Ovary (tissue), 9 donors: ENCODE measurements around the gene TRAPPC2. TPM values are rescaled to one million over a fixed set of nuclear protein-coding genes. Genes with fewer than 3 reads are reported as not detected.

Experiments
- DNase-seq, 5 donors: peaks; one replicate each; pipeline ENCODE4 v3.0.0-alpha.2; 2019 to 2020
- H3K27ac ChIP-seq, 2 donors: fragments of 200-600 bp; one replicate each; pipeline versions ENCODE4 v1.5.1 to v1.8.0; 2019 to 2022
- H3K27me3 ChIP-seq: fragments of 200-600 bp; one replicate; pipeline ENCODE4 v1.8.0; 2022
- H3K36me3 ChIP-seq: fragments of 200-600 bp; sonication (generic); one replicate; pipeline ENCODE4 v1.5.1; 2019
- H3K4me1 ChIP-seq: one replicate; pipeline ENCODE4 v1.8.1; 2013; ENCODE audit warnings: mild to moderate bottlenecking, moderate library complexity; ENCODE audit not compliant: insufficient read depth
- H3K4me3 ChIP-seq: fragments of 200-600 bp; sonication (generic); one replicate; pipeline ENCODE4 v1.5.1; 2017
- H3K9me3 ChIP-seq, 2 donors: fragments of 200-600 bp in 1 of 2; sonication (generic) in 1 of 2; one replicate each; pipeline versions ENCODE4 v1.5.1 to v1.8.1; 2013 to 2019; ENCODE audit warnings: mild to moderate bottlenecking in 1 of 2, moderate library complexity in 1 of 2
- EP300 ChIP-seq: sonication (generic); formaldehyde crosslinking; IDR thresholded peaks from one replicate; pipeline ENCODE4 v1.6.1; 2017; ENCODE audit warnings: antibody characterized with exemption
- POLR2A ChIP-seq: fragments of 450-650 bp; IDR thresholded peaks from one replicate; pipeline ENCODE4 v1.6.1; 2017; ENCODE audit warnings: antibody characterized with exemption, mild to moderate bottlenecking, moderate library complexity
- WGBS, 3 donors: extraction: QIAGEN DNeasy Blood & Tissue Kit in 1 of 3; methylation state at CpG; one replicate each; pipeline versions ENCODE4 v1.1.5 to v1.1.7; 2013 to 2017; 5-methylcytosine and 5-hydroxymethylcytosine counted together
- intact Hi-C, 4 donors: fragments of 100-400 bp; cut with DNase I; formaldehyde crosslinking; loops; one replicate each; pipeline versions ENCODE4 v1.11.0 to v1.15.1; 2022 to 2023
- polyA plus RNA-seq, 2 donors: library from polyadenylated mRNA; stranded (reverse); fragments of 200-250 nt in 1 of 2; fragments of 350-450 nt in 1 of 2; fragmentation: Illumina TruSeq in 1 of 2; extraction: RNeasy Lipid Tissue Mini Kit (QIAGEN cat#74804) in 1 of 2; gene quantifications; one replicate each; pipeline ENCODE4 v1.2.3, GENCODE V29; 2013 to 2014
- total RNA-seq, 7 donors: library from RNA; depleted of rRNA in 2 of 7; stranded (reverse); fragments of >200 nt in 2 of 7; fragmentation: NEBNext Ultra II Directional in 3 of 7; extraction: Animal tissue kit (Norgen Biotek cat#: 25700) in 3 of 7; gene quantifications; one replicate each; pipeline versions ENCODE4 v1.1.0 to v1.2.4, GENCODE V29; 2016 to 2023
- TF ChIP-seq, protein P1 (sequence below), 3 donors: fragments of 450-650 bp in 2 of 3; fragments of 200-600 bp in 1 of 3; IDR thresholded peaks; one replicate each; pipeline versions ENCODE4 v1.5.1 to v1.8.0; 2016 to 2022; ENCODE audit warnings: antibody characterized with exemption in 3 of 3, mild to moderate bottlenecking in 1 of 3
- donor health status: DM: no; HTN: no; CAD: no; lungs with moderate emphysema.
- donor health status: DM: no; HTN: no; CAD: no.
- donor health status: Bipolar disorder and iron deficiency.
- donor health status: DM: yes; HTN: yes; CAD: no.
- donor health status: DM: no; HTN: no; CAD: no.
- donor health status: DM: yes; HTN: yes; CAD: no.

The TRAPPC2 gene
- total and polyA plus RNA-seq, 9 donors, result 10.7 to 26.5 (median 20.9) TPM

DNA sequence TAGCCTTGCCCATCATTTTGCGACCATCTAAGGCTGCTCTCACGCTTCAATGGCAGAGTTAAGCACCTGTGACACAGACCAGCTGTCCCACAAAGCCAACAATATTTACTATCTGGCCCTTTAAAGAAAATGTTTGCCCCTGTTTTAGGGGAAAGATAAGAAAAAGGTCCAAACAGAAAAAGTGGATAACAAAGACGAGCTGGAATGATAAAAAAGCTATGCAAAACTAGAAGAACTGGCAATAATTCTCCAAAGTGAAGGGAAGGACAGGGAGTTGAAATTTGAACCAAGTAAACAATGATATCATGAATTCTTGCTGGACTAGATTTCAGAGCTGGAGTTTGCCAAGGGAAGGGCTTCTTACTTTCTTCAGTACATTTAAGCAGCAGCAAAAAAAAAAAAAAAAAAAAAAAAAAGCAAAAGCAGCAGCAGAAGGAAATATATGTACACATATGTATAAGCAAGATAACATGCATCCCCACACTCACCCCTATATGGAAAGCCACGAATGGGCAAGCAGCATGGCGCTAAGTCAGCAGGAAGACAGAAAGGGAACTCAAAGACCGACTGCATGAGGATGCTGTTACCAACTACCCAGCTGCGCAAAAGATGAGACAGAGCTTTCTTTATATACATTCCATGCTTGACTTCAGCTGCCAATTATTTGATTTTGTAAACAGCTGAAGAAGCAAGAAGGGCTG, 12.5 kb downstream of the TRAPPC2 start:
- H3K27me3 ChIP-seq, result no peaks in the 10 kb centered on the region
- H3K4me3 ChIP-seq, result no peak overlapping the region
- WGBS, 3 donors, result 40 to 45% (median 43%) methylated on average over 7 of the region's 7 CpGs
- no peaks in the 10 kb centered on the region for H3K9me3 ChIP-seq
- TF ChIP-seq EP300, result no peak
- TF ChIP-seq POLR2A, result no peak
- TF ChIP-seq, protein P1, sequence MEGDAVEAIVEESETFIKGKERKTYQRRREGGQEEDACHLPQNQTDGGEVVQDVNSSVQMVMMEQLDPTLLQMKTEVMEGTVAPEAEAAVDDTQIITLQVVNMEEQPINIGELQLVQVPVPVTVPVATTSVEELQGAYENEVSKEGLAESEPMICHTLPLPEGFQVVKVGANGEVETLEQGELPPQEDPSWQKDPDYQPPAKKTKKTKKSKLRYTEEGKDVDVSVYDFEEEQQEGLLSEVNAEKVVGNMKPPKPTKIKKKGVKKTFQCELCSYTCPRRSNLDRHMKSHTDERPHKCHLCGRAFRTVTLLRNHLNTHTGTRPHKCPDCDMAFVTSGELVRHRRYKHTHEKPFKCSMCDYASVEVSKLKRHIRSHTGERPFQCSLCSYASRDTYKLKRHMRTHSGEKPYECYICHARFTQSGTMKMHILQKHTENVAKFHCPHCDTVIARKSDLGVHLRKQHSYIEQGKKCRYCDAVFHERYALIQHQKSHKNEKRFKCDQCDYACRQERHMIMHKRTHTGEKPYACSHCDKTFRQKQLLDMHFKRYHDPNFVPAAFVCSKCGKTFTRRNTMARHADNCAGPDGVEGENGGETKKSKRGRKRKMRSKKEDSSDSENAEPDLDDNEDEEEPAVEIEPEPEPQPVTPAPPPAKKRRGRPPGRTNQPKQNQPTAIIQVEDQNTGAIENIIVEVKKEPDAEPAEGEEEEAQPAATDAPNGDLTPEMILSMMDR (IDR thresholded peaks at IDR 0.05), result no peak
- H3K4me1 ChIP-seq, result peaks cover 11% of the 10 kb centered on the region
- intact Hi-C loops, result no loop called here
- DNase-seq, result no peak
- peak overlapping the region in 1 of 2 donors; percentile 59 for H3K27ac ChIP-seq
- no peaks in the 10 kb centered on the region for H3K36me3 ChIP-seq

DNA sequence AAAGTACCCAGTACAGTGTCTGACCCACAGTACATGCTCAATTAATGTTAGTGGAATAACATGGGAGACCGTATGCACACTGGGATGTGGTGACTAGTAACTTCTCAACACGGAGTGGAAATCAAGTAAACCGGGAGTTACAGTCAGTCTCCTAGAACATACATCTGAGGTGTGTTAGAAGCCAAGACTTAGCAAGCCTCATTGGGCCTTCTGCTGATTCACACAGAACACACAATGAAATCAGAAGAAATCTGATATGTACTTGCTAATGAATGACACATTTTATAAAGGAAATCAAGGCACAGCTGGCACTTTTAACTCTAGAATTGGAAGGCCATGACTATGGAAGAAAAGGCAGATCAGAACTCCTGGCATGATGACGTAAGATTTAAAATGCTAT, 13.0 kb downstream of the TRAPPC2 start:
- intact Hi-C loops, result no loop called here
- TF ChIP-seq, protein P1 (IDR thresholded peaks at IDR 0.05), result no peak
- TF ChIP-seq POLR2A (no peak), EP300 (no peak)
- Histone ChIP-seq H3K27ac (peak overlapping the region in 1 of 2 donors; percentile 59), H3K4me3 (no peak overlapping the region), H3K36me3 (no peaks in the 10 kb centered on the region), H3K9me3 (no peaks in the 10 kb centered on the region), H3K4me1 (peaks cover 11% of the 10 kb centered on the region), H3K27me3 (no peaks in the 10 kb centered on the region)
- 72 to 80% (median 73%) methylated on average over 4 of the region's 4 CpGs for WGBS, 3 donors
- DNase-seq, result no peak

DNA sequence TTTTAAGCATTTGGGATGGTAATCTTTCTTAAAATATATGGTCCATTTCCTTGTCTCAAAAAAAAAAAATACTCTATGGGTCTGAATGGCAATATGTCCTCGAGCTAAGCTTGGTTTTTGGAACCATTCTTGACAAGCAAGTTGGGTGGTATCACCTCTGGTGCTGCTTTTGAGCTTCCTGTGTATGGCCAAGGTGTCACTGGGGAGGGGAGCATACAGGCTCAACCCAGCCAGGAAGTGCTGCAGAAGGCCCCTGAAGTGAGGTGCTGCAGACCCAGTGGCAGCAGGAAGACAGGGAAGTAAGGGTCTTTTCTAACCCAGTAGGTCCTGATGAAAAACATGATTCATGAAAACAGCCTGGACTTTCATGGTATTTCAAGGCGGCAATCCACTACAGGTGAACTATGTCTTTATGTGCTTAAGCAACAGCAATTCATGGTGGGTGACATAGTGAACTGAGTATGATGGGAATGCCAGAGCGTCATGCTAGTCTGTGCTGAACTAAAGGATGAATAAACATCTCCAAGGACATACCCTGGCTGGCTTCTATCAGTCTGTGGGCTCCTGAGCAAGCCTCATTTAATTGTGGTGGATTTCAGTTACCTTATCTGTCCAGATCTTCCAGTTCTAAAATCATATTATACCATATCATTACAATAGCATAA, 15.1 kb downstream of the TRAPPC2 start:
- no peak for TF ChIP-seq EP300
- TF ChIP-seq, protein P1 (IDR thresholded peaks at IDR 0.05), result no peak
- no peak for TF ChIP-seq POLR2A
- no peak for DNase-seq
- WGBS, 3 donors, result 88 to 96% (median 90%) methylated on average over 3 of the region's 3 CpGs
- no peaks in the 10 kb centered on the region for H3K9me3 ChIP-seq
- H3K4me3 ChIP-seq, result no peak overlapping the region
- H3K36me3 ChIP-seq, result no peaks in the 10 kb centered on the region
- H3K4me1 ChIP-seq, result peaks cover 11% of the 10 kb centered on the region
- intact Hi-C loops, result no loop called here
- H3K27me3 ChIP-seq, result no peaks in the 10 kb centered on the region
- H3K27ac ChIP-seq, result no peak overlapping the region

DNA sequence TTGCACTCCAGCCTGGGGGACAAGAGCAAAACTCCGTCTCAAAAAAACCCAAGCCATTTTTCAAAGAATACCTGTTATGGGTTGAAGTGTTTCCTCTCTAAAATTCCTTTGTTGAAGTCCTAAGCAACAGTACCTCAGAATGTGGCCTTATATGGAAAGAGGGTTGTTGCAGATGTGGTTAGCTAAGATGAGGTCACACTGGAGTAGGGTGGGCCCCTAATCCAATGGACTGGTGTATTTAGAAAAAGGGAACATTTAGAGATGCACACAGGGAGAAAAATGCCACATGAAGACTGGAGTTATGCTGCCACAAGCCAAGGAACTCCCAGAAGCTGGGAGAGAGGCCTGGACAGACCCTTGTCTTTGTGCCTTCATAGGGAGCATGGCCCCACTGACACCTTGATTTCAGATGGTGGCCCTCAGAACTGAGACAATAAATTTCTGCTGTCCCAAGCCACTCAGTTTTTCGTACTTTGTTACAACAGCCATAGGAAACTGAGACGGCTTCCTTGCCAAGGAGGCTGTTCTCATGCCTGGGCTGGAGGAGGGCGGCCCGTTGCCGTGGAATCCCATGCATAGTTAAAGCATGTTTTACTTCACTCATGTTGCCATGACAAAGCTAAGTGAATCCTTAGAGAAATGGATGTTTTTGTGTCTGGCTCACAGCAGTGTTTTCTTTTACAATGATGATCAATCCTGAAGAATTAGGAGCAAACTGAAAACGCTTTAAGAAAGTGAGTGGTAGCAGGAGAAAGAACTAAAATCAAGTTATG, 16.5 kb downstream of the TRAPPC2 start:
- 61 to 73% (median 64%) methylated on average over 7 of the region's 7 CpGs for WGBS, 3 donors
- H3K27ac ChIP-seq, result no peak overlapping the region
- DNase-seq, result peak in 3 of 5 donors; percentile 35 to 54 (median 50)
- no peaks in the 10 kb centered on the region for H3K27me3 ChIP-seq
- no peak for TF ChIP-seq POLR2A
- H3K4me3 ChIP-seq, result no peak overlapping the region
- H3K9me3 ChIP-seq, result no peaks in the 10 kb centered on the region
- peaks cover 11% of the 10 kb centered on the region for H3K4me1 ChIP-seq
- H3K36me3 ChIP-seq, result no peaks in the 10 kb centered on the region
- intact Hi-C loops, result no loop called here
